PC-3 (cell line): ENCODE results near the gene CALN1.

Experiments used
- CTCF ChIP-seq: fragments of 300-600 bp; sonication (generic); conservative IDR thresholded peaks from 2 replicates; pipeline ENCODE4 v1.5.1; 2017; ENCODE audit warnings: antibody characterized with exemption, low read depth, mild to moderate bottlenecking, low read length
- EZH2 ChIP-seq: fragments of 300-600 bp; sonication (generic); IDR thresholded peaks from one replicate; pipeline ENCODE4 v1.6.1; 2017; ENCODE audit warnings: antibody characterized with exemption, mild to moderate bottlenecking, low read length; ENCODE audit not compliant: unreplicated experiment
- EZH2phosphoT487 ChIP-seq: fragments of 300-600 bp; sonication (generic); IDR thresholded peaks from 2 replicates; pipeline ENCODE4 v1.6.1; 2018; ENCODE audit warnings: mild to moderate bottlenecking, antibody characterized with exemption, low read length, borderline replicate concordance

- TF ChIP-seq CTCF (no peak), EZH2 (no peak), EZH2phosphoT487 (no peak)
These were observed 18.4 kb upstream of the CALN1 start for GRCh38 chr7:72430531-72430930.
